GM12872 (cell line): ENCODE data around the gene PSAPL1.

Experiments
- CTCF ChIP-seq: IDR thresholded peaks from 3 replicates; pipeline ENCODE4 v1.5.1; 2011; ENCODE audit warnings: low read depth, mild to moderate bottlenecking, low read length, moderate library complexity; ENCODE audit not compliant: insufficient read depth

PSAPL1 gene

GRCh38 chr4:7416745-7417432, 17.8 kb downstream of the PSAPL1 start:
- no peak for TF ChIP-seq CTCF

- no peak for TF ChIP-seq CTCF
Observed at GRCh38 chr4:7415927-7416686, 18.6 kb downstream of the PSAPL1 start.

- TF ChIP-seq CTCF = no peak
Observed at GRCh38 chr4:7414736-7415510, 19.8 kb downstream of the PSAPL1 start.

GRCh38 chr4:7414046-7414445, 20.7 kb downstream of the PSAPL1 start:
- no peak for TF ChIP-seq CTCF

- no peak for TF ChIP-seq CTCF
Observed at GRCh38 chr4:7412554-7412912, 22.2 kb downstream of the PSAPL1 start.

- no peak for TF ChIP-seq CTCF
Observed at GRCh38 chr4:7411896-7412553, 22.7 kb downstream of the PSAPL1 start.

GRCh38 chr4:7411491-7411890, 23.2 kb downstream of the PSAPL1 start:
- TF ChIP-seq CTCF = no peak
